Activated naive CD4-positive, alpha-beta T cell treated with anti-CD3 and anti-CD28 coated beads for 36 hours (primary cell): ENCODE data around the gene PSAPL1. TPM values are rescaled to one million over a fixed set of nuclear protein-coding genes. Genes with fewer than 3 reads are reported as not detected.

Source experiments
- CTCF ChIA-PET: fragments of 350-600 bp; sonication (Branson Sonifier 250); formaldehyde crosslinking; loops from one replicate; lab custom pipeline; 2021; ENCODE audit warnings: antibody characterized with exemption; lab: Charles Lee
- DNase-seq: peaks from one replicate; pipeline ENCODE4 v3.0.0-alpha.2; 2020
- H3K27ac Mint-ChIP-seq: one replicate; pipeline ENCODE4 v1.8.0; 2021; ENCODE audit warnings: mild to moderate bottlenecking, mixed read lengths
- H3K27me3 Mint-ChIP-seq: one replicate; pipeline ENCODE4 v1.8.0; 2021; ENCODE audit warnings: low read depth, mixed read lengths
- H3K36me3 Mint-ChIP-seq: one replicate; pipeline ENCODE4 v1.8.0; 2021; ENCODE audit warnings: low read depth, mixed read lengths
- H3K4me1 Mint-ChIP-seq: one replicate; pipeline ENCODE4 v1.8.0; 2021; ENCODE audit warnings: low read depth, mixed read lengths
- H3K4me3 Mint-ChIP-seq: one replicate; pipeline ENCODE4 v1.8.0; 2021; ENCODE audit warnings: mild to moderate bottlenecking, moderate library complexity, mixed read lengths
- H3K9me3 Mint-ChIP-seq: one replicate; pipeline ENCODE4 v1.8.0; 2021; ENCODE audit warnings: mixed read lengths
- intact Hi-C: fragments of 100-400 bp; cut with micrococcal nuclease; formaldehyde crosslinking; loops from one replicate; pipeline ENCODE4 v1.15.1; 2023
- total RNA-seq, 2 experiments: library from RNA; stranded (reverse); gene quantifications; one replicate each; pipeline ENCODE4 v1.2.3, GENCODE V29; 2021

The PSAPL1 gene
- total RNA-seq, 2 experiments from 2014 or later = not detected

GRCh38 chr4:7436256-7436655, 1.5 kb upstream of the PSAPL1 start:
- Mint-ChIP-seq H3K4me1 (no peaks in the 10 kb centered on the region), H3K36me3 (no peaks in the 10 kb centered on the region), H3K27me3 (peaks cover 3% of the 10 kb centered on the region), H3K4me3 (no peak overlapping the region), H3K27ac (no peak overlapping the region), H3K9me3 (no peaks in the 10 kb centered on the region)
- no peak for DNase-seq
- intact Hi-C loops = no loop called here
- CTCF ChIA-PET = no interaction called here

- CTCF ChIA-PET = interaction anchor here (0.6 kb wide), 1 partner anchor 1382 kb away, joined by 3 read pairs; no protein-coding TSS in a partner anchor
- H3K4me1 Mint-ChIP-seq = no peaks in the 10 kb centered on the region
- H3K36me3 Mint-ChIP-seq = no peaks in the 10 kb centered on the region
- H3K27me3 Mint-ChIP-seq = peaks cover under 1% of the 10 kb centered on the region
- no peak overlapping the region for H3K27ac Mint-ChIP-seq
- intact Hi-C loops = no loop called here
- no peak overlapping the region for H3K4me3 Mint-ChIP-seq
- no peak for DNase-seq
- H3K9me3 Mint-ChIP-seq = no peaks in the 10 kb centered on the region
These were observed 836 bp upstream of the PSAPL1 start for GRCh38 chr4:7435471-7436061.

GRCh38 chr4:7434141-7434765, 477 bp downstream of the PSAPL1 start:
- CTCF ChIA-PET = interaction anchor here (0.8 kb wide), 1 partner anchor 22 kb away, joined by 3 read pairs; no protein-coding TSS in a partner anchor
- Mint-ChIP-seq H3K4me1 (no peaks in the 10 kb centered on the region), H3K27me3 (no peaks in the 10 kb centered on the region), H3K27ac (no peak overlapping the region), H3K36me3 (no peaks in the 10 kb centered on the region), H3K4me3 (no peak overlapping the region), H3K9me3 (no peaks in the 10 kb centered on the region)
- DNase-seq = no peak
- intact Hi-C loops = no loop called here

DNA sequence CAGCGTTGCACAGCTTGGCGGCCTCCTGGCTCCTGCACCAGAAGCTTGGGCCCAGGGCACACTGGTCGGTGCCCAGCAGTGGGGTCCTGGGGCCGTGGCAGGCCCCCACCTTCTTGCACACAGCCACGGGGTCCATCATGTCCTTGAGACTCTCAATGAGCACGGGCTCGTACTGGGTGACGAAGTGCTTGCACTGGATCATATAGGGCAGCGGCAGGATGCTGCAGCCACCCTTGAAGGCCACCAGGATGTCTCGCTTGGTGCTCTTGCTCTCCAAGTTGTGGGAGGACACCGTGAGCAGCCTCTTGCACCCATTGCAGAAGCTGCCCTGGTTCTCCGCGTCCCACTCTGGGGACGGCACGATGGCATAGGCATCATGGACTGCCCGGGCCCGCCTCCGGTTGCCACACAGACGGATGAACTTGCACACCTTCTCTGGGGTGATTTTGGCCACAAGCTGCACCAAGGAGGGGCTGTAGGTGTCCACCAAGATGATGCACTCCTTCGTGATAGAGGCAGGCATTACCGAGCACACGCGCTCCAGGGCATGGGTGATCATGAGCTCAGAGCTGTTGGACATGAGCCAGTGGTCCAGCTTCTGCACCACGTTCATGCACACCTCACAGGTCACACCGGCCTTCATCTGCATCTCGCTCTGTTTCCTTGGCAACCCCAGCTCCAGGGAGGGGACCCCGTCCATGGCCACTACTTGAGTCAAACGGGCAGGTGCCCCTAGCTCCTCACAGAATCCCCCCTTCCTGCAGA, 1.2 kb downstream of the PSAPL1 start:
- CTCF ChIA-PET = interaction anchor here (0.8 kb wide), 1 partner anchor 21 kb away, joined by 3 read pairs; no protein-coding TSS in a partner anchor
- Mint-ChIP-seq H3K36me3 (no peaks in the 10 kb centered on the region), H3K4me3 (no peak overlapping the region), H3K4me1 (no peaks in the 10 kb centered on the region), H3K9me3 (no peaks in the 10 kb centered on the region), H3K27me3 (no peaks in the 10 kb centered on the region), H3K27ac (no peak overlapping the region)
- DNase-seq = no peak
- intact Hi-C loops = no loop called here

DNA sequence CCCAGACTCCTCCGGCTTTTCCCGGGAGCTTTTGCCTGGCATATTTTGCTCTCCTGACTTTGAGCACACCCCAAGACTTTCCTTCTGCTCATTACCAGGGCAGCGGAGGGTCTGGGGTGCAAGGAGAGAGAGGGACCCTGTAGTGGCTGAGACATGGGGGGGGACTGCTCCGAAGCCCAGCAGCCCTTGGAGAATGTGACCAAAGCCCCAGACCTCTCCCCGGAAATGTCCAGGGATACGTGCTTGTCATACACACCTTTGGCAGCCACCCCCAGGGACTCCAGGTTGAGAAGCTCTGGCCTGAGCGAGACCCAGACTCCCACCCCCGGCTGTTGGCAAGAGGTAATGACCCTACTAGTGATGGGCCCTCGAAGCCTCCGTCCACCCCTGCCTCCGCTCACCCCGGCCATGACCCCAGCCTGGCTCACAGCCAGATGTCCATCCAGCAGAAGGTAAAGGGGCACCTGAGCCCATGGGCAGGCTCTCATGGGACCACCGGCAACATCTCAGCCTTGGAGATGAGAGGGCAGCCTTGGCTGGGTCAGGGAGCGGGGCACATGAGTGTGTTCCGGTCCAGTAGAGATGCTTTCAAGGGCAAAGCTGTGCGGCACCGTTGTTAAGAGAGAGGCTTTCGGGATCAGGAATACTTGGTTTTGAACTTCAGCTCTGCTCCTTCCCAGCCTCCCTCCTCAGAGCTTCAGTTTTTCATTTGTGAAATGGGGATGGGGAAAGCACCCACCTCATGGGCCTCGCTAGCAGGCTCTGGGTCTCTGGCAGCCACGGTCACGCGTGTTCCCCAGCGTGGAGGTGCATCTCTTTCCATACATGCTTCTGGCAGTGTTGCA, 2.0 kb downstream of the PSAPL1 start:
- no peaks in the 10 kb centered on the region for H3K4me1 Mint-ChIP-seq
- H3K27ac Mint-ChIP-seq = no peak overlapping the region
- no peak overlapping the region for H3K4me3 Mint-ChIP-seq
- CTCF ChIA-PET = no interaction called here
- no peaks in the 10 kb centered on the region for H3K36me3 Mint-ChIP-seq
- H3K27me3 Mint-ChIP-seq = no peaks in the 10 kb centered on the region
- intact Hi-C loops = no loop called here
- no peak for DNase-seq
- H3K9me3 Mint-ChIP-seq = no peaks in the 10 kb centered on the region

GRCh38 chr4:7431696-7432530, 2.8 kb downstream of the PSAPL1 start:
- no peaks in the 10 kb centered on the region for H3K27me3 Mint-ChIP-seq
- intact Hi-C loops = no loop called here
- H3K4me3 Mint-ChIP-seq = no peak overlapping the region
- no peak for DNase-seq
- no peaks in the 10 kb centered on the region for H3K36me3 Mint-ChIP-seq
- H3K4me1 Mint-ChIP-seq = no peaks in the 10 kb centered on the region
- no peak overlapping the region for H3K27ac Mint-ChIP-seq
- H3K9me3 Mint-ChIP-seq = no peaks in the 10 kb centered on the region
- CTCF ChIA-PET = no interaction called here

DNA sequence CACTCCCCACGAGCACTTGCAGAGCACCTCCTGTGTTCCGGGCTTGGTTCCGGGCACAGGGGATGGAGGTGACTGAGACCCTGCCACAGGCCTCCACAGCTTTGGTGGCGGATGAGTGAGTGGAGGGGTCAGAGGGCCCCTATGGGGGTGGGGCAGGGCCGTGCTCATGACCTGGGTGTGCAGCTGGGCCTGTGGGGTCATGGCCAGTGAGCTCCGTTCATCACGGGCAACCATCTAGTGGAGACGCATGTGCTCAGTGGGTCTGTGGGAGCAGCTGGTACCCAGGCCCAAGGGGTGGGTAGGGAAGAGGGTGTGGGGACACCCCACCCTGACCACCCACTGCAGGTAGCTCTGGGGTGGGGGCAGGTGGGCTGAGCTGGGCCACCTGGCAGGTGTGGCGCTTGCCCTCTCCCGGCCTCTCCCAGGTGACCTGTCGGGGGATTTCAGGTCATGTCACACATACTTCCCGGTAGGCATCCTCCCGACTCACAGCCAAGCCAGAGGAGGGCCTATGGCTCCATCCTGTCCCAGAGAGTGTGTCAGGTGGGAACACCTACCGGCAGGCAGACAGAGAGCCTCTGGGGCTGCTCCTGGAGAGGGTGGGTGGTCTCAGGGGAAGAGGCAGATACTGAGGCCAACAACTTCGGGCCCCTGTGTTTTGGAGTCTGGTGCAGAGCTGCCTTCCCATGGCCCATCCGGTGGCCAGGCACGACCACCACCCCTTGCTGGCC, 3.6 kb downstream of the PSAPL1 start:
- no peaks in the 10 kb centered on the region for H3K27me3 Mint-ChIP-seq
- intact Hi-C loops = no loop called here
- no peak overlapping the region for H3K4me3 Mint-ChIP-seq
- no peaks in the 10 kb centered on the region for H3K4me1 Mint-ChIP-seq
- H3K36me3 Mint-ChIP-seq = no peaks in the 10 kb centered on the region
- DNase-seq = no peak
- H3K9me3 Mint-ChIP-seq = no peaks in the 10 kb centered on the region
- CTCF ChIA-PET = no interaction called here
- no peak overlapping the region for H3K27ac Mint-ChIP-seq

- no peak for DNase-seq
- H3K27ac Mint-ChIP-seq = no peak overlapping the region
- no peaks in the 10 kb centered on the region for H3K9me3 Mint-ChIP-seq
- no peaks in the 10 kb centered on the region for H3K4me1 Mint-ChIP-seq
- intact Hi-C loops = no loop called here
- H3K27me3 Mint-ChIP-seq = no peaks in the 10 kb centered on the region
- H3K4me3 Mint-ChIP-seq = no peak overlapping the region
- no peaks in the 10 kb centered on the region for H3K36me3 Mint-ChIP-seq
- CTCF ChIA-PET = no interaction called here
These were observed 4.3 kb downstream of the PSAPL1 start for GRCh38 chr4:7430368-7430964.

- CTCF ChIA-PET = no interaction called here
- no peaks in the 10 kb centered on the region for H3K4me1 Mint-ChIP-seq
- H3K27me3 Mint-ChIP-seq = no peaks in the 10 kb centered on the region
- DNase-seq = no peak
- H3K9me3 Mint-ChIP-seq = no peaks in the 10 kb centered on the region
- no peak overlapping the region for H3K4me3 Mint-ChIP-seq
- H3K36me3 Mint-ChIP-seq = no peaks in the 10 kb centered on the region
- intact Hi-C loops = no loop called here
- H3K27ac Mint-ChIP-seq = no peak overlapping the region
These were observed 5.1 kb downstream of the PSAPL1 start for GRCh38 chr4:7429601-7430078.

DNA sequence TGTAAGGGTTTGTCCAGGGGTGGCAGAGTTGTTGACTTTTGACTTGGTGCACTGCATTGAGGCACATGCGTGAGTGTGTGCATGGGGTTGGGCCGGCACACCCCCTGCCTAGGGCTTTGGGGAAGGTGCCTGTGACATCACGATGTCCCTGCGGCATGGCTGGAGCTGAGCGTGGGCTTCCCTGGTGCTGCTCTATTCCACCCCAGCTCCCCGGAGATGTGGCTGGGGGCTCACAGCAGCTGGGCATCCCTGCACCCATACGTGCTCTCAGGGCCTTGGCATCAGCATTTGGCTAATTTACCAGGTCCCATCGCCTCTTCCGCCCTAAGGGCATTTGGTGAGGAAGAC, 5.7 kb downstream of the PSAPL1 start:
- H3K36me3 Mint-ChIP-seq = no peaks in the 10 kb centered on the region
- no peaks in the 10 kb centered on the region for H3K27me3 Mint-ChIP-seq
- H3K9me3 Mint-ChIP-seq = no peaks in the 10 kb centered on the region
- intact Hi-C loops = no loop called here
- H3K27ac Mint-ChIP-seq = no peak overlapping the region
- CTCF ChIA-PET = no interaction called here
- no peak overlapping the region for H3K4me3 Mint-ChIP-seq
- no peaks in the 10 kb centered on the region for H3K4me1 Mint-ChIP-seq
- DNase-seq = no peak
